ENCODE data around the gene FBXL20. TPM values are rescaled to one million over a fixed set of nuclear protein-coding genes. Genes with fewer than 3 reads are reported as not detected.

FBXL20 gene
- total RNA-seq, 3 donors from 2014 or later = 17.0 to 33.1 (median 25.3) TPM

DNA sequence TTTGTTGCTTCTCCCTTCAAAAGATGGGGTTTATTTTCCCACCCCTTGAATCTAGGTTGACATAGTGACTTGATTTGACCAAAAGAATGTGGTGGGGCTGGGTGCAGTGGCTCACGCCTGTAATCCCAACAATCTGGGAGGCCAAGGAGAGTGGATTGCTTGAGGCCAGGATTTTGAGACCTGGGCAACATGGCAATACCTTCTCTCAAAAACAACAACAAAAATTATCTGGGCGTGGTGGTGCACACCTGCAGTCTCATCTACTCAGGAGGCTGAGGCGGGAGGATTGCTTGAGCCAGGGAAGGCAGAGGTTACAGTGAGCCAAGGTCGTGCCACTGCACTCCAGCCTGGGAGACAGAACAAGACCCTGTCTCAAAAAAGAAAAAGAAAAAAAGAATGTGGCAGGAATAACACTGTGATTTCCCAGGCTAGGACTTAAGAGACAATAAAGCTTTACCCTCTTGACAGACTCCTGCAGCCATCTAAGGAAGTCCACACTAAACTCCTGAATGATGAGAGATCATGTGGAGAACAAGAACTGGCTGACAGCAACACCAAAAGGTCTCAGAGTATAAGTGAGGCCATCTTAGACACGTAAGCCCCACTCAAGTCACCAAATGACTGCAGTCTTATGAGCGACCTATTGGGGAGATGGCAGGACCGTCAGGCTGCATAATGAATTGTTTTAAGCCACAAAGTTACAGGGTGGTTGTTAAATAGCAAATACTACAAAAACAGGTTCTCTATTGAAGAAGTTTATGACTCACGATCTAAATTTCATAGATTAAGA is 37.0 kb downstream of the FBXL20 start:
- H3K27ac ChIP-seq = peak overlapping the region in 1 of 2 donors; percentile 10
- peaks cover 0 to 9% of the 10 kb centered on the region in 2 donors for H3K4me1 ChIP-seq
- no peak for TF ChIP-seq POLR2AphosphoS5 (IDR thresholded peaks at IDR 0.05)
- TF ChIP-seq, protein P1, sequence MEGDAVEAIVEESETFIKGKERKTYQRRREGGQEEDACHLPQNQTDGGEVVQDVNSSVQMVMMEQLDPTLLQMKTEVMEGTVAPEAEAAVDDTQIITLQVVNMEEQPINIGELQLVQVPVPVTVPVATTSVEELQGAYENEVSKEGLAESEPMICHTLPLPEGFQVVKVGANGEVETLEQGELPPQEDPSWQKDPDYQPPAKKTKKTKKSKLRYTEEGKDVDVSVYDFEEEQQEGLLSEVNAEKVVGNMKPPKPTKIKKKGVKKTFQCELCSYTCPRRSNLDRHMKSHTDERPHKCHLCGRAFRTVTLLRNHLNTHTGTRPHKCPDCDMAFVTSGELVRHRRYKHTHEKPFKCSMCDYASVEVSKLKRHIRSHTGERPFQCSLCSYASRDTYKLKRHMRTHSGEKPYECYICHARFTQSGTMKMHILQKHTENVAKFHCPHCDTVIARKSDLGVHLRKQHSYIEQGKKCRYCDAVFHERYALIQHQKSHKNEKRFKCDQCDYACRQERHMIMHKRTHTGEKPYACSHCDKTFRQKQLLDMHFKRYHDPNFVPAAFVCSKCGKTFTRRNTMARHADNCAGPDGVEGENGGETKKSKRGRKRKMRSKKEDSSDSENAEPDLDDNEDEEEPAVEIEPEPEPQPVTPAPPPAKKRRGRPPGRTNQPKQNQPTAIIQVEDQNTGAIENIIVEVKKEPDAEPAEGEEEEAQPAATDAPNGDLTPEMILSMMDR (IDR thresholded peaks at IDR 0.05) = no peak
- TF ChIP-seq POLR2A (IDR thresholded peaks at IDR 0.05) = no peak
- DNase-seq (ENCODE audit: low spot score in 2 of 2) = no peak
- H3K36me3 ChIP-seq = no peaks in the 10 kb centered on the region
- H3K27me3 ChIP-seq = no peaks in the 10 kb centered on the region
- H3K4me3 ChIP-seq = no peak overlapping the region
- H3K9me3 ChIP-seq = no peaks in the 10 kb centered on the region
- intact Hi-C loops (cut with DNase I; ENCODE audit: low total_unique reads) = no loop called here

DNA sequence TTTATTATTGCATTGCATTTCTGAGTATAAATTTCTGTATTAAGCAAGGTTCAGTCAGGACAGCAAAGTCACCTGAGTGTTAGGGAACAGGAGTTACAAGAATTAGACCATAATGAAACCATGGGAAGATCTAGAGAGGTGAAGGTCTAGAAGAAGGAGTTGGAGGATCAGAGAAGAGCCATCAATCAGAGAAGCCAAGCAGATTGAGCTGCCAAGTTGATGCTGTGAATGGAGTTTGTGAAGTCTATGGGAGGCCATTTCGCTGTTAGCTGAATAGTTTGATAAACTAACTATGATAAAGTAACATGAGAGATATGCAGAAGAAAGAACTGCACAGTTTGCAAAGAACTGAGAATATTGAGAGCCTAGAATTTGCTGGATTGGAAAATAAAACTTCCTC is 40.4 kb downstream of the FBXL20 start:
- TF ChIP-seq POLR2A (IDR thresholded peaks at IDR 0.05) = no peak
- TF ChIP-seq POLR2AphosphoS5 (IDR thresholded peaks at IDR 0.05) = no peak
- TF ChIP-seq, protein P1 (IDR thresholded peaks at IDR 0.05) = no peak
- no peak for DNase-seq (ENCODE audit: low spot score in 2 of 2)
- no peaks in the 10 kb centered on the region for H3K27me3 ChIP-seq
- H3K4me1 ChIP-seq = peaks cover 0 to 6% of the 10 kb centered on the region in 2 donors
- no peak overlapping the region for H3K4me3 ChIP-seq
- intact Hi-C loops (cut with DNase I; ENCODE audit: low total_unique reads) = no loop called here
- H3K36me3 ChIP-seq = no peaks in the 10 kb centered on the region
- H3K27ac ChIP-seq = no peak overlapping the region
- no peaks in the 10 kb centered on the region for H3K9me3 ChIP-seq

DNA sequence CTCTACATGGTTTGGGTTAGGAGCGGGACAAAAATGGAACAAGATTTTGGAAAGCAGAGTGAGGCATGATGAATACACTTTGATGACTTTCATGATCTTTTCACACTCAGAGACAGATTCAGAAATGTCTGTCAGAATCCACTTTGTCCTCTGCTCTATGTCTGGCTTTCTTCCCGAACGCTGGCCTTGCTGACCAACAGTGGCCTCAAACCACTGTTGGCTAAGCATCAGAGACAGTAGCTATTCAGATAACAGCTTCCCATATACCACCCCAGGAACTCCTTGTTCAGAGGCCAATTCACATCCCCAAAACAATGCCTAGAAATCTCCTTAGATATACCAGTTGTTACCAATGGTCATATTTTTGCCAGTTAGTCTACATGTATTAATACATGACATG is 40.9 kb downstream of the FBXL20 start:
- TF ChIP-seq, protein P1 (IDR thresholded peaks at IDR 0.05) = no peak
- TF ChIP-seq POLR2A (IDR thresholded peaks at IDR 0.05) = no peak
- TF ChIP-seq POLR2AphosphoS5 (IDR thresholded peaks at IDR 0.05) = no peak
- Histone ChIP-seq H3K27ac (no peak overlapping the region), H3K36me3 (no peaks in the 10 kb centered on the region), H3K27me3 (no peaks in the 10 kb centered on the region), H3K4me3 (no peak overlapping the region), H3K9me3 (no peaks in the 10 kb centered on the region), H3K4me1 (peaks cover 0 to under 1% of the 10 kb centered on the region in 2 donors)
- intact Hi-C loops (cut with DNase I; ENCODE audit: low total_unique reads) = no loop called here
- DNase-seq (ENCODE audit: low spot score in 2 of 2) = no peak

DNA sequence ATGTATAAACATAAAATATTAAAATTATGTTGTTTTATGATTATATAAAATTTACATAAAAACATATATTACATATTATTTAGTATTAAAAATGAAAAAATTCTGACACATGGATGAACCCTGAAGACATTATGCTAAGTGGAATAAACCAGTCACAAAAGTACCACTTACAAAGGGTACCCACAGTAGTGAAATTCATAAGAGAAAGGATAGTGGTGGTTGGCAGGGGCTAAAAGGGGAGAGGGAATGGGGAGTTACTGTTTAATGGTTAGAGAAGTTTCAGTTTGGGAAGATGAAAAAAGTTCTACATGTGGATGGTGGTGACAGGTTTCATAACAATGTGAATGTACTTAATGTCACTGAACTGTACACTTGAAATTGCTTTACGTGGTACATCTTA is 41.4 kb downstream of the FBXL20 start:
- DNase-seq (ENCODE audit: low spot score in 2 of 2) = no peak
- Histone ChIP-seq H3K4me3 (no peak overlapping the region), H3K4me1 (no peaks in the 10 kb centered on the region), H3K36me3 (no peaks in the 10 kb centered on the region), H3K27ac (no peak overlapping the region), H3K9me3 (no peaks in the 10 kb centered on the region), H3K27me3 (no peaks in the 10 kb centered on the region)
- intact Hi-C loops (cut with DNase I; ENCODE audit: low total_unique reads) = no loop called here
- TF ChIP-seq, protein P1 (IDR thresholded peaks at IDR 0.05) = no peak
- TF ChIP-seq POLR2AphosphoS5 (IDR thresholded peaks at IDR 0.05) (no peak), POLR2A (IDR thresholded peaks at IDR 0.05) (no peak)

DNA sequence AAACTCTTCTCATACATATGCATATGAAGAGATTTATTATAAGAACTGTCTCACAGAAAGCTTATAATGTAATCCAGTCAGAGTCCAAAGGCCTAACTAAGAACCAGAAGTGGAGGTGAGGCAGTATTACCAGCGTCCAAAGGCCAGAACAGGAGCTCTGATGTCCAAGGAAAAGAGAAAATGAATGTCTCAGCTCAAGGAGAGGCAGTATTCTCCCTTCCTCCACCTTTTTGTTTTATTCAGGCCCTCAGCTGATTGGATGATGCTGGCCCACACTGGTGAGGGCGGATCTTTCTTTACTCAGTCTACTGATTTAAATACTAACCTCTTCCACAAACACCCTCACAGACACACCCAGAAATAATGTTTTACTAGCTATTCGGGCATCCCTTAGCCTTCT is 43.4 kb downstream of the FBXL20 start:
- Histone ChIP-seq H3K36me3 (no peaks in the 10 kb centered on the region), H3K27me3 (no peaks in the 10 kb centered on the region), H3K4me3 (no peak overlapping the region), H3K27ac (no peak overlapping the region), H3K4me1 (no peaks in the 10 kb centered on the region), H3K9me3 (no peaks in the 10 kb centered on the region)
- intact Hi-C loops (cut with DNase I; ENCODE audit: low total_unique reads) = no loop called here
- TF ChIP-seq, protein P1 (IDR thresholded peaks at IDR 0.05) = no peak
- TF ChIP-seq POLR2AphosphoS5 (IDR thresholded peaks at IDR 0.05) = no peak
- TF ChIP-seq POLR2A (IDR thresholded peaks at IDR 0.05) = no peak
- DNase-seq (ENCODE audit: low spot score in 2 of 2) = no peak

Measured in breast epithelium (tissue), 4 donors.